Epidermal melanocyte (primary cell): ENCODE measurements around the gene CACNA1C.
"Not testable (repeated sequence)": the region's sequence is repeated elsewhere in the genome, so short reads cannot be mapped to it uniquely, and the experiment has no call there.

Experiments used
- DNase-seq: peaks from one replicate; pipeline ENCODE4 v3.0.0; 2011; ENCODE audit warnings: low spot score; ENCODE audit not compliant: insufficient read length

The CACNA1C gene

DNA sequence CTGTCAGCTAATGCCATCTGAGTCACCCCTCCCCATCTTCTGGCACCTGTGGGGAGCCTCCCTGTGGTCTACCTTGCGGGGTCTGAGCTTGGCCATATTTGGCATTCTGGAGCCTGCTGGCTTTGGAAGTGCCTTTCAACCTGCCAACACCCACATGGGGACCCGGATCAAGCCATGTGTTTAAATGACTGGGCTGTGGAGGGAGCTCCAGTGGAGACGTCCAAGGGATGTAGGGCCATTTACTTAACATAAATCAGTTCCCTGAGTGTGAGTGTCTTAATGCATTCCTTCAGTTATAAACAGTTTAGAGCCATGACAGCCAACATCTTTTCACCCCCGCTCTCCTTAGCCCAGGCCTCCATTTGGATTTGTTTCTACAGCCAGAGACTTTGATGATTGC, 22.0 kb downstream of the CACNA1C start:
- DNase-seq = no peak

- DNase-seq = no peak
These were observed 22.9 kb downstream of the CACNA1C start for GRCh38 chr12:2075508-2076195.

DNA sequence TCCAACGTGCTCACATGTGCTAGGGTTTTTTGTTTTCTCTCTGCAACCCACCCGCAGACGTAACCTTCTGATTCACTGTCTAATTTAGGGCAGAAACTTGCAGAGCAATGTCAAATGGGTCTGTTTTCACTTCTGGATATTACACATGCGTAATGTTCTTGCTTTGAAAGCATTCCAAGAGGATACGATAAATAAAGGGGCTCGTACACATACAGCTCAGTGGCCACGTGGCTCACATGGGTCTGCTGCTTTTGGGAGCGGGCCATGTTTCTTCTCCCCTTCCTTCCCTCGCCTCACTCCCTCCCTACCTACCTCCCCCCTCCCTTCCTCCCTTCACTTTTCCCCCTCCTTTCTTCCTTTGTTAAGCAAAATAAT, 23.4 kb downstream of the CACNA1C start:
- no peak for DNase-seq

DNA sequence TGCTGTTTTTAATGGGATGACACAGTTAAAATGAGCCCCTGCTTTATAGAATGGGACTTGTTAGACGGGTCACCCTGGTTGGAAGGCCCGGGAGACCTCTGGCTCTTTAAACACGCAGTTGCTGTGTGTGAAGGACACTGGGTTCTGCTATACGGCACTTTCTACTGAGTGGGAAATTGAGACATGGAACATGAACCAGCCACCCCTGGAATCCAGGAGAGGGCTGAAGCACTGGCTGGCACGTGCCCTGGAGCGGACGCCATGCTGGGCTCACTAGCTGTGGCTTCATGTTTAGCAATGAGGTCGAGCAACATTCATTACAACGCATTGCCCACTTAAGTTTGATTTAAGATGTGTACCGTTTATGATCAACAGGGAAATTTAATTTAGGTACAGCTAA, 23.9 kb downstream of the CACNA1C start:
- no peak for DNase-seq

DNA sequence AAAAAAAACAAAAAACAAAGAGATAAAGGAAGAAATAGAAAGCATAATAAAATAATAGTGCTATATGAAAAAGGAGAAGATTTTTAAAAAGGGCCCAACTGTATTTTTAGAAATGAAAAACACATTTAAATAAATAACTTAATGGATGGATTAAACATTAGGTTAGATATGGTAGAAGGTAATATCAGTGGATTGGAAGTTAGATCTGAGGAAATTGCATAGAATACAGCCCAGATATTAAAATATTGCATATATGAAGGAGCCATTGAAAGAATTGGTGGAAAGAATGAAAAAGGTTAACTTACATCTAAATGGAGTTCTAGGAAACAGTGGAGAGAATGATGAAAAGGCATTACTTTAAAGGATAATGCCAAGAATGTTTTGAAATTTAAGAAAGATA, 27.8 kb downstream of the CACNA1C start:
- DNase-seq = no peak

DNA sequence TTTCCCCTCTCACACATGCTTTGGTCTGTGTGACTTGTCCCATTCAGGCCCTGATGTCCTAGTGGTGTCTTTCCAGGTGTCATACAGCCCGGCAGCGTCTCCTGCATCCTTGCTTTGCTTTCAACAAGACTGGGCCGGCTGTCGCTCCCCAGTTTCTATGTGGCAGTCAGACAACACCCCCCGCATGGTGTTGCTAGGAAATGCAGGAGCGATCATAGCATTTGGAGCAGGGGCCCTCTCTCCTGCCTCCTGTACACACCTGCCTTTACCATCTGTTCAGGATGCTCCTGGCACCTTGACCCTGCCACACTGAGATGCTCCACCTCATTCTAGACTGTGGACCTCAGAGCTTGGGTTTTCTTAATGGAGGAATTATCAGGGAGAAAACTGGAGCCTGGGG, 29.5 kb downstream of the CACNA1C start:
- DNase-seq = no peak

- no peak for DNase-seq
These were observed 30.2 kb downstream of the CACNA1C start for GRCh38 chr12:2083008-2083407.

DNA sequence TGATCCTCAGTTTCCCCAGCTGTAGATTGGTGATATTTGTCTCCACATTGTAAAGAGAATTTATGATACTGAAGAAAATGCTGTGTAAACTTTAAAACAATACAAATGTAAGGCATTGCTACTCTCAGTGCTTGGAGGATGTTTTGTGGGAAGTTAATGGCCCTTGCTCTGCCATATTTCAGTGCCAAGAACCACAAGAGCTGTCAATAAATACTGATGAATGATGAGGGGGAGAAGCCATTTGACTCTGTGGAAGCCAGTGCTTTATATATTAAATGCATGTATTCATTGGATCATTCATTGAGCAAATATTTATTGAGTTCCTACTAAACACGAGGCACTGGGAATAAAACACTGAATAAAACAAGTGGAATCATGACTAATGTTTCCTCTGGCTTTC, 30.8 kb downstream of the CACNA1C start:
- DNase-seq = no peak

DNA sequence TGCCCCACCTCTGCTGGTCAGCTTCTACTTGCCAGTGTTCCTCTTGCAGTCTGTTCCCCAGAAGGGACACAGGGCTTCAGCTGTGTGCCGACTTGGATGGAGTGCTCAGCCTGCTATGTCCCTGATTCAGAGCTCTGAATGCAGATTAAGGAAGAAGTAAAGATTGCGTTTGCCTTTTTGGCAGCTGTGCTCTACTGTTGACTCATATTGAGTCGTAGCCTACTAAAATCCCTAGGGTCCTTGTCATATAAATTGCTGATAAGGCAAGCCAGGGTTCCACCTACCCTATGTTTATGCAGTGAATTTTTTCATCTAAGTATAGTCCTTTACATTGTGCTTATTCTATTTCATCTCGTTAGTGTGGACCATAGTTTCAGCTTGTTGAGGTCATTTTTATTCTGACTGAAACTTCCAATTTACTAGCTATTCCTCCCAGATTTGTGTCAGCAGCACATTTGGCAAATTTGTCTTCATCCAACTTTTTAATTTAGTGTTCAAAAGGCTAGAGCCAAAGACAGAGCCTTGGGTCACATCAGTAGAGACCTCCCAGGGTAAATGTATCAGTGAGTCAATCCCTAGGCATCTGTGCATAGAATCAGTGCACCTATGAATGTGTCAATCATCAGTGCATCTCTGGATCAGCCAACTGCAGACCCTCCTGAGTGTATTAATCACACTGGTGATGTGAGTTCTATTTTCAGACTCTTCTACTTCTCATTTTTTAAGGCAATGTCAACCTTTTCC, 31.9 kb downstream of the CACNA1C start:
- no peak for DNase-seq

GRCh38 chr12:2092354-2092753, 39.6 kb downstream of the CACNA1C start:
- no peak for DNase-seq

- no peak for DNase-seq
These were observed 40.1 kb downstream of the CACNA1C start for GRCh38 chr12:2092890-2093289.

GRCh38 chr12:2094597-2094996, 41.8 kb downstream of the CACNA1C start:
- DNase-seq = no peak

- no peak for DNase-seq
These were observed 43.1 kb downstream of the CACNA1C start for GRCh38 chr12:2095878-2096277.

- no peak for DNase-seq
These were observed 44.8 kb downstream of the CACNA1C start for GRCh38 chr12:2097617-2098016.

- DNase-seq = no peak
These were observed 46.1 kb downstream of the CACNA1C start for GRCh38 chr12:2098852-2099251.

- DNase-seq = no peak
These were observed 46.8 kb downstream of the CACNA1C start for GRCh38 chr12:2099595-2099994.

DNA sequence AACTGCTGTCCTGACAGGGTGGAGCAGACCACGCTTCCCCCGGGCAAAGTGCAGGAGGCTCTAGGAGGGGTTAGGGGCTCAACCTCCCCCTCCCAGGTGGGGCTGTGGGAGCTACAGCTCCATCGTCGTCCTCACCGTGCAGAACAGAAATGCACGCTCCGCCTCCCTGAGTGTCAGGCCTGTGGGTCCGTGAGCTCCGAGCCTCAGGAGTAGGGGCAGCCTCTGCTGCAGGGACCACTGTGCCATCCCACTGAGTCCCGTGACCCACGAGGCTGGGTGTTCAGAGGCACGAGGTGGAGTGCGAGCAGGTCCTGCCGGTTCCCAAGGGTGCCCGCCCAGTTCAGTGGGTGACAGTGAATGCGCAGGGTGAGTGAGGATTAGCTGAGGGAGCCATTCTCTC, 48.6 kb downstream of the CACNA1C start:
- no peak for DNase-seq

- DNase-seq = no peak
These were observed 49.0 kb downstream of the CACNA1C start for GRCh38 chr12:2101771-2102170.

GRCh38 chr12:2102736-2103135, 49.9 kb downstream of the CACNA1C start:
- DNase-seq = not testable (repeated sequence)

DNA sequence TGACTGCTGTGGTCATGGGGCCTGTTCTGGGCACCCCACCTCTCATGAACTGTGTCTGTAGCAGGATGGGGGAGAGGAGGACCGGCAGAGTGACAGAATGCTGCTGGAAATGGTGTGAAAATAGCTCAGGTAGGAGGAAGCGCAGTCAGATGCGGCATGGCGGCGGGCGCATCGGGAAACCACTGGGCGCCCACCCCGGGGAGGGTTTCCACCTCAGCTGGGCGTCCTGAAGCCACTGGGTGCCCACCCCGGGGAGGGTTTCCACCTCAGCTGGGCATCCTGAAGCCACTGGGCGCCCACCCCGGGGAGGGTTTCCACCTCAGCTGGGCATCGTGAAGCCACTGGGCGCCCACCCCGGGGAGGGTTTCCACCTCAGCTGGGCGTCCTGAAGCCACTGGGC, 52.6 kb downstream of the CACNA1C start:
- DNase-seq = not testable (repeated sequence)

GRCh38 chr12:2108166-2108565, 55.4 kb downstream of the CACNA1C start:
- DNase-seq = no peak

DNA sequence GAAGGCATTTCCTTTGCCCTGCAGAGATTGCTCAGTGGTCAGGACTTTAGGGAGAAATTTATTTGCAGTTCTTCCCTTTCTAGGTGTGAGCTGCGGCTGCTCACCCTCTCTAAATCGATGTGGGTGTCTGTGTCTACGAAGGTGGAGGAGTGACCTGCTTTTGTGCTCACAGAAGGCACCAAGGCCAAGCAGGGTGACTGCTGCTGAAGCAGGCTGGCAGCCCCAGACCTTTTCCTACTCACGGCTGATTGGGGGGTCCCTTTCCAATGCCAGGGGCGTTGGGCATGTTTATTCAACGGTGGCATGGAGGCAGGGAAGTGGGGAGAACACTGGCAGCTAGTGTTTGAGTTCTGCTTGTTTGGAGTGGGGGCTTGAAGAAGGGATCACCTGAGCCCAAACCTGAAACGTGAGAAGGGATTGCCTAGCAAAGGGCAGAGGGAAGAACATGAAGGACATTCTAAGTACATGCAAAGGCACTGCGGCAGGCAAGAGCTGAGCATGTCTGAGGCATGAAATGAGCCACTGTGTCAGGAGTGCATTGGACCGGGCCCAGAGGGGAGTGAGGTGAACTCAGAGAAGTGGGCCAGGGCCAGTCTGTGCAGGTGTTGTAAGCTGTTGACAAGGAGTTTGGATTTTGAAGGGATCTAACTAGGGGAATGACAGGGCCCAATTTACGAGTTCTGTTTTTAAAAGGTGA, 56.3 kb downstream of the CACNA1C start:
- DNase-seq = no peak

GRCh38 chr12:2110127-2110526, 57.3 kb downstream of the CACNA1C start:
- DNase-seq = no peak
